Measurements from ENCODE around the gene ZBTB5.

DNA sequence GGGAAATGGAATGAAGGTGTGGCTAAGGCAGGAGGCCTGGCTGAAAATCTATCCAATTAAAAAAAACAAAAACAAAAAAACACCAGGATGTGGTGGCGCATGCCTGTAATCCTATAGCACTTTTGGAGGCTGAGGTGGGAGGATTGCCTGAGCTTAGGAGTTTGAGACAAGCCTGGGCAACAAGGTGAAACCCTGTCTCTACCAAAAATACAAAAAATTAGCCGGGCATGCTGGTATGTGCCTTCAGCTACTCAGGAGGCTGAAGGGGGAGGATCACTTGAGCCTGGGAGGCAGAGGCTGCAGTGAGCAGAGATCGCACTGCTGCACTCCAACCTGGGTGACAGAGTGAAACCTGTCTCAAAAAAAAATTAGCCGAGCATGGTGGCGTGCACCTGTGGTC, 21.7 kb downstream of the ZBTB5 start:
- no peak for TF ChIP-seq ZNF274 (IDR thresholded peaks at IDR 0.05; ENCODE audit: low read depth, low read length)
- no peak for TF ChIP-seq YY1 (IDR thresholded peaks at IDR 0.05; ENCODE audit: insufficient read depth, insufficient read length)
- TF ChIP-seq SUZ12 (IDR thresholded peaks at IDR 0.05; ENCODE audit: extremely low read depth, insufficient read depth, insufficient read length) = no peak
